Activated T-cell treated with anti-CD3 and anti-CD28 coated beads, Interleukin-2, amount 50 U/mL, for 24 hours (primary cell): ENCODE data around the gene CYTH1.
"Not testable (repeated sequence)": the region's sequence is repeated elsewhere in the genome, so short reads cannot be mapped to it uniquely, and the experiment has no call there.

ENCODE experiments used
- DNase-seq: peaks from one replicate; pipeline ENCODE4 v3.0.0-alpha.2; 2020
- H3K27ac Mint-ChIP-seq: 2 replicates; pipeline ENCODE4 v1.8.0; 2020; ENCODE audit warnings: mild to moderate bottlenecking, mixed read lengths
- H3K27me3 Mint-ChIP-seq: 2 replicates; pipeline ENCODE4 v1.8.0; 2020; ENCODE audit warnings: mixed read lengths
- H3K36me3 Mint-ChIP-seq: 2 replicates; pipeline ENCODE4 v1.8.0; 2020; ENCODE audit warnings: low read depth, mixed read lengths
- H3K4me1 Mint-ChIP-seq: 2 replicates; pipeline ENCODE4 v1.8.0; 2020; ENCODE audit warnings: low read depth, mixed read lengths
- H3K4me3 Mint-ChIP-seq: 2 replicates; pipeline ENCODE4 v1.8.0; 2020; ENCODE audit warnings: mild to moderate bottlenecking, moderate library complexity, mixed read lengths
- H3K9me3 Mint-ChIP-seq: 2 replicates; pipeline ENCODE4 v1.8.0; 2020; ENCODE audit warnings: mixed read lengths

CYTH1 gene

GRCh38 chr17:78672871-78673371 is 109.2 kb downstream of the CYTH1 start:
- Mint-ChIP-seq H3K27ac (peak overlapping the region; percentile 13), H3K36me3 (peaks cover 69% of the 10 kb centered on the region), H3K27me3 (no peaks in the 10 kb centered on the region), H3K4me3 (no peak overlapping the region), H3K4me1 (peaks cover 7% of the 10 kb centered on the region), H3K9me3 (no peaks in the 10 kb centered on the region)
- peak; percentile 29 for DNase-seq

- Mint-ChIP-seq H3K4me1 (peaks cover 8% of the 10 kb centered on the region), H3K36me3 (peaks cover 65% of the 10 kb centered on the region), H3K27me3 (no peaks in the 10 kb centered on the region), H3K9me3 (no peaks in the 10 kb centered on the region), H3K27ac (peak overlapping the region; percentile 27), H3K4me3 (no peak overlapping the region)
- no peak for DNase-seq
Observed at GRCh38 chr17:78672005-78672404, 110.1 kb downstream of the CYTH1 start.

GRCh38 chr17:78671726-78672001 is 110.4 kb downstream of the CYTH1 start:
- Mint-ChIP-seq H3K4me1 (peaks cover 12% of the 10 kb centered on the region), H3K36me3 (peaks cover 65% of the 10 kb centered on the region), H3K27ac (peak overlapping the region; percentile 27)
- H3K9me3 Mint-ChIP-seq, H3K4me3 Mint-ChIP-seq, H3K27me3 Mint-ChIP-seq, DNase-seq: not testable (repeated sequence)

- Mint-ChIP-seq H3K9me3 (no peaks in the 10 kb centered on the region), H3K4me1 (peaks cover 17% of the 10 kb centered on the region), H3K36me3 (peaks cover 65% of the 10 kb centered on the region), H3K4me3 (no peak overlapping the region), H3K27ac (peak overlapping the region; percentile 35), H3K27me3 (no peaks in the 10 kb centered on the region)
- DNase-seq: no peak
Observed at GRCh38 chr17:78670850-78671725, 111.0 kb downstream of the CYTH1 start.

- no peak for DNase-seq
- Mint-ChIP-seq H3K4me1 (peaks cover 26% of the 10 kb centered on the region), H3K4me3 (no peak overlapping the region)
Observed at GRCh38 chr17:78669975-78670518, 112.0 kb downstream of the CYTH1 start.

GRCh38 chr17:78669256-78669974 is 112.7 kb downstream of the CYTH1 start:
- Mint-ChIP-seq H3K36me3 (peaks cover 48% of the 10 kb centered on the region), H3K9me3 (no peaks in the 10 kb centered on the region), H3K27ac (peak overlapping the region; percentile 20), H3K4me3 (no peak overlapping the region), H3K4me1 (peaks cover 26% of the 10 kb centered on the region), H3K27me3 (no peaks in the 10 kb centered on the region)
- no peak for DNase-seq

More at GRCh38 chr17:78669975-78670518, 112.0 kb downstream of the CYTH1 start:
- no peaks in the 10 kb centered on the region for H3K27me3 Mint-ChIP-seq
- peaks cover 55% of the 10 kb centered on the region for H3K36me3 Mint-ChIP-seq
- peak overlapping the region; percentile 35 for H3K27ac Mint-ChIP-seq
- H3K9me3 Mint-ChIP-seq: no peaks in the 10 kb centered on the region

GRCh38 chr17:78668847-78669246 is 113.2 kb downstream of the CYTH1 start:
- DNase-seq: no peak
- H3K27ac Mint-ChIP-seq: peak overlapping the region; percentile 20
- peaks cover 43% of the 10 kb centered on the region for H3K36me3 Mint-ChIP-seq
- H3K4me1 Mint-ChIP-seq: peaks cover 26% of the 10 kb centered on the region
- H3K27me3 Mint-ChIP-seq: no peaks in the 10 kb centered on the region
- H3K9me3 Mint-ChIP-seq: no peaks in the 10 kb centered on the region
- H3K4me3 Mint-ChIP-seq: no peak overlapping the region

- no peaks in the 10 kb centered on the region for H3K27me3 Mint-ChIP-seq
- H3K36me3 Mint-ChIP-seq: peaks cover 34% of the 10 kb centered on the region
- H3K4me3 Mint-ChIP-seq: no peak overlapping the region
- no peaks in the 10 kb centered on the region for H3K9me3 Mint-ChIP-seq
- DNase-seq: no peak
- peak overlapping the region; percentile 66 for H3K27ac Mint-ChIP-seq
- H3K4me1 Mint-ChIP-seq: peaks cover 26% of the 10 kb centered on the region
Observed at GRCh38 chr17:78667741-78668640, 114.1 kb downstream of the CYTH1 start.

GRCh38 chr17:78667091-78667490 is 115.0 kb downstream of the CYTH1 start:
- H3K4me3 Mint-ChIP-seq: no peak overlapping the region
- H3K4me1 Mint-ChIP-seq: peaks cover 26% of the 10 kb centered on the region
- peak overlapping the region; percentile 86 for H3K27ac Mint-ChIP-seq
- no peak for DNase-seq
- peaks cover 30% of the 10 kb centered on the region for H3K36me3 Mint-ChIP-seq
- no peaks in the 10 kb centered on the region for H3K27me3 Mint-ChIP-seq
- H3K9me3 Mint-ChIP-seq: no peaks in the 10 kb centered on the region

- Mint-ChIP-seq H3K4me1 (peaks cover 26% of the 10 kb centered on the region), H3K4me3 (peak overlapping the region; percentile 21)
- DNase-seq: peak; percentile 56
Observed at GRCh38 chr17:78665952-78666920, 115.8 kb downstream of the CYTH1 start.

GRCh38 chr17:78665387-78665951 is 116.6 kb downstream of the CYTH1 start:
- Mint-ChIP-seq H3K27ac (peak overlapping the region; percentile 86), H3K27me3 (no peaks in the 10 kb centered on the region), H3K4me3 (peak overlapping the region; percentile 21), H3K4me1 (peaks cover 26% of the 10 kb centered on the region), H3K9me3 (no peaks in the 10 kb centered on the region), H3K36me3 (peaks cover 22% of the 10 kb centered on the region)
- DNase-seq: no peak

More at GRCh38 chr17:78665952-78666920, 115.8 kb downstream of the CYTH1 start:
- H3K27ac Mint-ChIP-seq: peak overlapping the region; percentile 86
- H3K36me3 Mint-ChIP-seq: peaks cover 30% of the 10 kb centered on the region
- H3K9me3 Mint-ChIP-seq: no peaks in the 10 kb centered on the region
- H3K27me3 Mint-ChIP-seq: no peaks in the 10 kb centered on the region

GRCh38 chr17:78664476-78665386 is 117.3 kb downstream of the CYTH1 start:
- Mint-ChIP-seq H3K4me1 (peaks cover 26% of the 10 kb centered on the region), H3K4me3 (no peak overlapping the region), H3K27ac (no peak overlapping the region), H3K36me3 (peaks cover 18% of the 10 kb centered on the region), H3K9me3 (no peaks in the 10 kb centered on the region), H3K27me3 (no peaks in the 10 kb centered on the region)
- no peak for DNase-seq
